Esophagus (tissue), 2 donors: ENCODE measurements around the gene LATS2. TPM values are rescaled to one million over a fixed set of nuclear protein-coding genes. Genes with fewer than 3 reads are reported as not detected.

Experiments used
- H3K27ac ChIP-seq, 2 donors: one replicate each; pipeline ENCODE4 v1.5.1; 2013; ENCODE audit warnings: low read depth in 2 of 2, mild to moderate bottlenecking in 2 of 2, inconsistent platforms in 1 of 2, low read length in 1 of 2, moderate library complexity in 1 of 2
- H3K27me3 ChIP-seq, 2 donors: one replicate each; pipeline ENCODE4 v1.6.1; 2013; ENCODE audit warnings: low read length in 2 of 2, control low read depth in 1 of 2, mild to moderate bottlenecking in 1 of 2; ENCODE audit not compliant: insufficient read depth in 2 of 2, control insufficient read depth in 1 of 2
- H3K36me3 ChIP-seq, 2 donors: one replicate each; pipeline ENCODE4 v1.6.1; 2013; ENCODE audit warnings: low read length in 1 of 2; ENCODE audit not compliant: control insufficient read depth in 2 of 2, insufficient read depth in 2 of 2
- H3K4me1 ChIP-seq, 2 donors: one replicate each; pipeline ENCODE4 v1.6.1; 2013; ENCODE audit warnings: low read length in 1 of 2; ENCODE audit not compliant: control insufficient read depth in 2 of 2, insufficient read depth in 2 of 2
- H3K4me3 ChIP-seq, 2 donors: one replicate each; pipeline ENCODE4 v1.5.1; 2013; ENCODE audit warnings: low read length in 2 of 2, mild to moderate bottlenecking in 2 of 2, low read depth in 1 of 2, moderate library complexity in 1 of 2
- H3K9me3 ChIP-seq, 2 donors: one replicate each; pipeline ENCODE4 v1.6.1; 2013; ENCODE audit warnings: mild to moderate bottlenecking in 2 of 2, low read depth in 1 of 2, low read length in 1 of 2, moderate library complexity in 1 of 2; ENCODE audit not compliant: control insufficient read depth in 2 of 2, insufficient read depth in 1 of 2
- WGBS, 2 donors: extraction: QIAGEN DNeasy Blood & Tissue Kit; methylation state at CpG; one replicate each; pipeline ENCODE4 v1.1.7; 2013; 5-methylcytosine and 5-hydroxymethylcytosine counted together
- polyA plus RNA-seq, 2 donors: library from polyadenylated mRNA; stranded (reverse); fragments of 200-250 nt; gene quantifications; one replicate each; pipeline ENCODE4 v1.2.3, GENCODE V29; 2013
- donor health status: healthy with polysubstance abuse.
- donor health status: Bipolar disorder and iron deficiency.

LATS2 gene
- polyA plus RNA-seq, 2 donors: 5.1 to 5.2 TPM

DNA sequence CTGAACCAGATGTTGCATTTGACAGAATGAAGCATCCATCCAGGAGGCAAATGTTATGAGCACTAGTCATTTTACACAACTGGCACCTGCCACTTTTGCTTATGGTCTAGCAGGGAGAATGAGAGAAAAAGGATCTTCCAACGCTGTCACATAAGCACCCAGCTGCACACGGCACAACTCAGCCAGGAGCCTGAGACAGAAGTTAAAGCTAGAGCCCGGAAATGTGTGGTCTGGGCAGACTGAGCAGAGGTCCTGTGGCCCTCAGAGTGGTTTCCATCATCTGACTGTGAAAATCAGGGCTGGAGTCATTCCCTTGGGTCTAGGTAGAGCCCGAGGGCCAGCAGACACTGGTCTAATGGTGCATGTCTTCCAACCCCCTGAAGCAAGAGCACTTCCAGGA lies 80.5 kb downstream of the LATS2 start:
- Histone ChIP-seq H3K27ac (no peak overlapping the region), H3K36me3 (peaks cover 7 to 26% of the 10 kb centered on the region in 2 donors), H3K27me3 (no peaks in the 10 kb centered on the region), H3K9me3 (no peaks in the 10 kb centered on the region), H3K4me3 (no peak overlapping the region), H3K4me1 (no peaks in the 10 kb centered on the region)
- WGBS, 2 donors: 90 to 92% methylated on average over 4 of the region's 4 CpGs

GRCh38 chr13:20980430-20980829 lies 81.0 kb downstream of the LATS2 start:
- Histone ChIP-seq H3K4me1 (no peaks in the 10 kb centered on the region), H3K27me3 (no peaks in the 10 kb centered on the region), H3K27ac (no peak overlapping the region), H3K4me3 (no peak overlapping the region), H3K36me3 (peaks cover 7 to 26% of the 10 kb centered on the region in 2 donors), H3K9me3 (no peaks in the 10 kb centered on the region)
- 81 to 83% methylated on average over 5 of the region's 5 CpGs for WGBS, 2 donors

- Histone ChIP-seq H3K4me3 (no peak overlapping the region), H3K4me1 (no peaks in the 10 kb centered on the region), H3K27ac (no peak overlapping the region), H3K9me3 (no peaks in the 10 kb centered on the region), H3K36me3 (peaks cover 16 to 32% of the 10 kb centered on the region in 2 donors), H3K27me3 (no peaks in the 10 kb centered on the region)
- 80 to 92% methylated on average over 2 of the region's 2 CpGs for WGBS, 2 donors
Observed at GRCh38 chr13:20977394-20977793, 84.0 kb downstream of the LATS2 start.

DNA sequence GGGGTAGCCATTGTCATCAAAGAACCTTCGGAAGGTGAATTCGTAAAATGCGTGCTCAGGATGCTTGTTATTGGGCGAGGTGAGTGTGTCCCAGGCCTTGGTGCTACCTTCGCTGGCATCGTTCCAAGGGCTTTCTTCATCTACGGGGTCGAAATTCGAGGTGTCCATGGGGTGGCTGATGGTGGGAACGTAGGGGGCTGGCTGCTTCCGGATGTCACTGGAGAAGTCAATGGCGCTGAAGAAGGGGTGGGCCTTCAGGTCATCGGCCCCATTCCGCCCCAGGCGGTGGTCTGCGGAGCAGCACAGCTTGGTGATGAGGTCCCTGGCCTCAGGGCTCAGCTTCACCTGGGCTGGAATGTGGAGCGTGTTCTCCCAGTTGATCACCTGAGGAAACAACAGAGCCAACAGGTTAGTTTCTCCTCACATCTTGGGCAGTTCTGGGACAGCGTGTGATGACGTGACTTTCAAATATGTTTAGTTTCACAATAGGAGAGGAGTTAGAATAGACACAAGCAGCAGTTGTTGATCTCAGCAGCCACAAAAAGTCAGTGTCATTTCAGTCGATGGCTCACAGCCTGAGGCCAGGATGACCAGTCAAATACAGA lies 86.3 kb downstream of the LATS2 start:
- Histone ChIP-seq H3K36me3 (peaks cover 11 to 15% of the 10 kb centered on the region in 2 donors), H3K27me3 (no peaks in the 10 kb centered on the region), H3K4me3 (no peak overlapping the region), H3K4me1 (no peaks in the 10 kb centered on the region), H3K27ac (no peak overlapping the region), H3K9me3 (no peaks in the 10 kb centered on the region)
- WGBS, 2 donors: 93 to 94% methylated on average over 20 of the region's 20 CpGs

DNA sequence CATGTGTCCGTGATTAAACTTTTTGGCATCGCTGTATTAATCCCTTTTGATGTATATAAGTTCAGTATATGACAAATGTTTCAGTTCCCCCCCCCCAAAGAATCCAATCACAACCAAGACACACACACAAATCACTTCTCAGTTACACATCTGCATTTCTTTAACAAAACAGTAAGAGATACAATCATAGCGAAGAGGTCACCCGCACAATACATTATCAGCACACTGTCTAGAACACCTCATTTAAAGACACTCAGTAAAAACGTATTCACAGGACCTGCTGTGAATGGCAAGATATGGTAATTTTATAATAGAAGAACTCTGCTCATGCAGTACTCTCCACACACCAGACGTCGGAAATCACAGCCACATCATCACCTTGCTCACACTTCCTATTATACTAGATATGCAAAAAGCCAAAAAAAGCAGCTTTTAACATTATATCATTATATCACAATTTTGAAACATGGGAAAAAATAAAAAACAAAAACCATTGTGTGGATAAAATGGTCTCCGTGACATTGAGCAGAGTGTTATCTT lies 87.4 kb downstream of the LATS2 start:
- no peaks in the 10 kb centered on the region for H3K27me3 ChIP-seq
- H3K27ac ChIP-seq: no peak overlapping the region
- no peak overlapping the region for H3K4me3 ChIP-seq
- H3K36me3 ChIP-seq: peaks cover 9 to 11% of the 10 kb centered on the region in 2 donors
- no peaks in the 10 kb centered on the region for H3K9me3 ChIP-seq
- H3K4me1 ChIP-seq: no peaks in the 10 kb centered on the region
- WGBS, 2 donors: 89 to 90% methylated on average over 8 of the region's 8 CpGs

- Histone ChIP-seq H3K27me3 (no peaks in the 10 kb centered on the region), H3K36me3 (peaks cover 9 to 11% of the 10 kb centered on the region in 2 donors), H3K9me3 (no peaks in the 10 kb centered on the region), H3K4me1 (no peaks in the 10 kb centered on the region), H3K27ac (no peak overlapping the region), H3K4me3 (no peak overlapping the region)
- 85 to 91% methylated on average over 2 of the region's 2 CpGs for WGBS, 2 donors
Observed at GRCh38 chr13:20972731-20973130, 88.7 kb downstream of the LATS2 start.

DNA sequence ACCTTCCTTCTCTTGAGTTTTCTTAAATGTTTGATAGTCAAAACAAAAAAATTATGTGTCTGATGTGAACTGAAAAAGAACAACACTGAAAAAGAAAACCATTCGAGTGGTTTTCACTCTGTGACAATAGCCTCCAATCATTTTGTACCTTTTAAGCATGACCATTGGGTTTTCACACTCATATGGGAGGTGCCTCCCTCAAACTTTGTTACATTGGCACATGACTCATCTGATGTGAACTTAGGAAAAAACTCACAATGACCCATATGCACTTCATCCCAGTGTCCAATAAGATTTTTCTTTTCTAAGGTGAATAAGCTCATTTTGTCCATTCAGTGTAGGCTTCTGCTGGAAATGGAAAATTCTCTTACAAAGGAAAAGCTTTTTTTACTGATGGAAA lies 92.2 kb downstream of the LATS2 start:
- H3K27ac ChIP-seq: no peak overlapping the region
- 67 to 74% methylated on average over 1 of the region's 1 CpG for WGBS, 2 donors
- H3K4me3 ChIP-seq: no peak overlapping the region
- H3K27me3 ChIP-seq: no peaks in the 10 kb centered on the region
- H3K4me1 ChIP-seq: no peaks in the 10 kb centered on the region
- H3K9me3 ChIP-seq: no peaks in the 10 kb centered on the region
- peaks cover 0 to 2% of the 10 kb centered on the region in 2 donors for H3K36me3 ChIP-seq

- H3K27ac ChIP-seq: no peak overlapping the region
- H3K27me3 ChIP-seq: no peaks in the 10 kb centered on the region
- no peak overlapping the region for H3K4me3 ChIP-seq
- no peaks in the 10 kb centered on the region for H3K4me1 ChIP-seq
- H3K36me3 ChIP-seq: peaks cover 0 to 2% of the 10 kb centered on the region in 2 donors
- 55 to 59% methylated on average over 2 of the region's 2 CpGs for WGBS, 2 donors
- no peaks in the 10 kb centered on the region for H3K9me3 ChIP-seq
Observed at GRCh38 chr13:20968745-20969144, 92.6 kb downstream of the LATS2 start.

GRCh38 chr13:20967340-20967739 lies 94.0 kb downstream of the LATS2 start:
- no peaks in the 10 kb centered on the region for H3K4me1 ChIP-seq
- 60 to 62% methylated on average over 5 of the region's 5 CpGs for WGBS, 2 donors
- H3K9me3 ChIP-seq: no peaks in the 10 kb centered on the region
- H3K27me3 ChIP-seq: no peaks in the 10 kb centered on the region
- no peak overlapping the region for H3K27ac ChIP-seq
- no peak overlapping the region for H3K4me3 ChIP-seq
- no peaks in the 10 kb centered on the region for H3K36me3 ChIP-seq

DNA sequence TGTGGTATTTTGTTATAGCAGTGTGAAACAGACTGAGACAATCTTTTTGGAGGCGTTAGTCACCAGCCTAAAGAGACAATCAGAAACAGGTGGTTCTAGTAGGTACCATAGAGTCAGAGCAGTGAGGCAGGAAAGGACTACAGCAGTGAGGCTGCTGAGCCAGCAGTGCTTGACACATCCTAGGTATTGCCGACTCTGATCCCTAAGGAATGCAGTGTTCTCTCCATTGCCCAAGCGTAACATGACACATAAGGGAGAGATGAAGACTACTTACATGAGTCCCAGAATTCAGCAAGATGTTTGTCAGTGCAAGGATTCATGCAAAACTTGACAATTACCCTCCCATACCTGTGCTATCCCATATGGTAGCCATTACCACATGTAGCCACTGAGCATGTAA lies 96.5 kb downstream of the LATS2 start:
- WGBS, 2 donors: 85 to 95% methylated on average over 3 of the region's 3 CpGs
- Histone ChIP-seq H3K27me3 (no peaks in the 10 kb centered on the region), H3K4me3 (no peak overlapping the region), H3K9me3 (no peaks in the 10 kb centered on the region), H3K36me3 (no peaks in the 10 kb centered on the region), H3K4me1 (no peaks in the 10 kb centered on the region), H3K27ac (no peak overlapping the region)
